Neuronal stem cell (in vitro differentiated cells): ENCODE results near the gene TMEM181.

ENCODE experiments used
- DNase-seq: peaks from one replicate; pipeline ENCODE4 v3.0.0-alpha.2; 2013; ENCODE audit warnings: low spot score
- H2AFZ ChIP-seq: one replicate; pipeline ENCODE4 v1.6.1; 2013; ENCODE audit warnings: mild to moderate bottlenecking, low read length, inconsistent platforms
- H2AK5ac ChIP-seq: 2 replicates; pipeline ENCODE4 v1.6.1; 2013; ENCODE audit warnings: low read depth, mild to moderate bottlenecking, inconsistent platforms, low read length, moderate library complexity, mixed read lengths
- H2BK120ac ChIP-seq: 2 replicates; pipeline ENCODE4 v1.6.1; 2013; ENCODE audit warnings: low read depth, mild to moderate bottlenecking, inconsistent platforms, low read length, moderate library complexity, mixed read lengths
- H2BK12ac ChIP-seq: one replicate; pipeline ENCODE4 v1.6.1; 2013; ENCODE audit warnings: low read length, inconsistent platforms
- H2BK15ac ChIP-seq: 2 replicates; pipeline ENCODE4 v1.6.1; 2013; ENCODE audit warnings: mild to moderate bottlenecking, low read length, inconsistent platforms, mixed read lengths
- H2BK5ac ChIP-seq: one replicate; pipeline ENCODE4 v1.6.1; 2013; ENCODE audit warnings: inconsistent platforms, mild to moderate bottlenecking, low read length, moderate library complexity
- H3K14ac ChIP-seq: one replicate; pipeline ENCODE4 v1.6.1; 2013; ENCODE audit warnings: low read length, inconsistent platforms
- H3K18ac ChIP-seq: 2 replicates; pipeline ENCODE4 v1.6.1; 2013; ENCODE audit warnings: low read length, inconsistent platforms
- H3K23ac ChIP-seq: 2 replicates; pipeline ENCODE4 v1.6.1; 2013; ENCODE audit warnings: low read depth, mild to moderate bottlenecking, mixed read lengths, low read length, inconsistent platforms; ENCODE audit not compliant: poor library complexity
- H3K27ac ChIP-seq: replicated peaks from 3 replicates; pipeline ENCODE4 v1.5.1; 2013; ENCODE audit warnings: low read length, inconsistent platforms
- H3K27me3 ChIP-seq, 3 experiments: 2 replicates each; pipeline ENCODE4 v1.6.1; 2013; ENCODE audit warnings: low read length in 3 of 3, mild to moderate bottlenecking in 2 of 3, inconsistent platforms in 1 of 3, low read depth in 1 of 3, mixed read lengths in 1 of 3, moderate library complexity in 1 of 3; ENCODE audit not compliant: control insufficient read depth in 3 of 3, insufficient read depth in 3 of 3
- H3K36me3 ChIP-seq, 2 donors: replicated peaks in 1 of 2; 2 replicates each; pipeline ENCODE4 v1.6.1; 2013; ENCODE audit warnings: low read length in 2 of 2; ENCODE audit not compliant: control insufficient read depth in 2 of 2, insufficient read depth in 2 of 2
- H3K4ac ChIP-seq: 2 replicates; pipeline ENCODE4 v1.6.1; 2013; ENCODE audit warnings: inconsistent platforms, mild to moderate bottlenecking, low read length, moderate library complexity
- H3K4me1 ChIP-seq, 2 donors: 1 replicate in 1 of 2; 2 replicates in 1 of 2; pipeline ENCODE4 v1.6.1; 2013; ENCODE audit warnings: low read length in 2 of 2, low read depth in 1 of 2; ENCODE audit not compliant: control insufficient read depth in 2 of 2, insufficient read depth in 1 of 2
- H3K4me2 ChIP-seq: one replicate; pipeline ENCODE4 v1.6.1; 2013; ENCODE audit warnings: mild to moderate bottlenecking, low read length, inconsistent platforms; ENCODE audit not compliant: insufficient read depth, poor library complexity, severe bottlenecking
- H3K4me3 ChIP-seq, 2 donors: 2 replicates each; pipeline ENCODE4 v1.5.1; 2013; ENCODE audit warnings: low read length in 2 of 2, mild to moderate bottlenecking in 2 of 2, inconsistent platforms in 1 of 2, moderate library complexity in 1 of 2
- H3K79me1 ChIP-seq: one replicate; pipeline ENCODE4 v1.6.1; 2013; ENCODE audit warnings: low read depth, mild to moderate bottlenecking, inconsistent platforms, low read length, moderate library complexity
- H3K9ac ChIP-seq: one replicate; pipeline ENCODE4 v1.6.1; 2013; ENCODE audit warnings: mild to moderate bottlenecking, low read depth, low read length, inconsistent platforms; ENCODE audit not compliant: poor library complexity
- H3K9me3 ChIP-seq, 2 donors: replicated peaks in 1 of 2; 2 replicates each; pipeline versions ENCODE3 to v1.6.1; 2013; ENCODE audit warnings: low read length in 2 of 2, mild to moderate bottlenecking in 2 of 2, inconsistent platforms in 1 of 2, low read depth in 1 of 2, mixed read lengths in 1 of 2, moderate library complexity in 1 of 2; ENCODE audit not compliant: control insufficient read depth in 2 of 2, insufficient read depth in 1 of 2
- H4K8ac ChIP-seq: one replicate; pipeline ENCODE4 v1.6.1; 2013; ENCODE audit warnings: low read depth, mild to moderate bottlenecking, inconsistent platforms, low read length, moderate library complexity
- H4K91ac ChIP-seq: one replicate; pipeline ENCODE4 v1.6.1; 2013; ENCODE audit warnings: low read length, low read depth, mild to moderate bottlenecking, inconsistent platforms; ENCODE audit not compliant: poor library complexity
- whole genome bisulfite sequencing, 2 donors: extraction: QIAGEN DNeasy Blood & Tissue Kit; methylation state at CpG; one replicate each; pipeline ENCODE4 v1.1.7; 2013; ENCODE audit warnings: missing lambda C conversion rate in 2 of 2, mixed read lengths in 1 of 2; ENCODE audit not compliant: insufficient read length in 2 of 2, insufficient replicate concordance in 1 of 2; ENCODE audit errors: extremely low coverage in 2 of 2; 5-methylcytosine and 5-hydroxymethylcytosine counted together

Gene TMEM181

DNA sequence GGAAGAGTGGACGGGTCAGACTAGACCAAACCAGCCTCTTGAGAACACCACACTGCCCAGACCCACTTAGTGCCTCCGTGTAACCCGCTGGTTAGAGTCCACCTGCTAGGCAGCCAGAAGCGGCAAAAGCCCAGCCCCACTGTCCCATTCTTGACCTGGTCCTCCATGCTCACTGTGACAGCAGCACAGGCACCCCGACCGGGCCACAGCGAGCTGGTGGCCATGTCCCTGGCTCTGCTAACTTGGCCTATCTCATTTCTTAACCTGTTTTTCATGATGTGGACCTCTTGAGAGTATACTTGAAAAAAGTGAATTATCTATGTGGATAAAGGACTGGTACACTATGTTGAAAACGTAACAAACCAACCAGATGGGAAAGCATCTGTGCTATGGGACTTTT, 44.9 kb upstream of the TMEM181 start:
- Histone ChIP-seq H2AK5ac (no peak overlapping the region), H3K9me3 (no peaks in the 10 kb centered on the region), H2AFZ (no peak overlapping the region), H3K4ac (no peak overlapping the region), H2BK15ac (no peak overlapping the region), H3K79me1 (no peaks in the 10 kb centered on the region), H3K23ac (no peak overlapping the region), H3K36me3 (peaks cover 0 to 18% of the 10 kb centered on the region in 2 donors), H3K27me3 (no peaks in the 10 kb centered on the region), H3K4me3 (no peak overlapping the region), H4K8ac (no peak overlapping the region), H3K14ac (no peak overlapping the region), H3K4me1 (peaks cover 3 to 14% of the 10 kb centered on the region in 2 donors), H4K91ac (no peak overlapping the region), H3K18ac (no peak overlapping the region), H2BK120ac (no peak overlapping the region), H2BK5ac (no peak overlapping the region), H3K27ac (no peak overlapping the region), H2BK12ac (no peak overlapping the region), H3K9ac (no peak overlapping the region), H3K4me2 (no peak overlapping the region)
- DNase-seq: no peak
- no CpG with 5 or more reads among the region's 8 CpGs for WGBS, 2 donors

DNA sequence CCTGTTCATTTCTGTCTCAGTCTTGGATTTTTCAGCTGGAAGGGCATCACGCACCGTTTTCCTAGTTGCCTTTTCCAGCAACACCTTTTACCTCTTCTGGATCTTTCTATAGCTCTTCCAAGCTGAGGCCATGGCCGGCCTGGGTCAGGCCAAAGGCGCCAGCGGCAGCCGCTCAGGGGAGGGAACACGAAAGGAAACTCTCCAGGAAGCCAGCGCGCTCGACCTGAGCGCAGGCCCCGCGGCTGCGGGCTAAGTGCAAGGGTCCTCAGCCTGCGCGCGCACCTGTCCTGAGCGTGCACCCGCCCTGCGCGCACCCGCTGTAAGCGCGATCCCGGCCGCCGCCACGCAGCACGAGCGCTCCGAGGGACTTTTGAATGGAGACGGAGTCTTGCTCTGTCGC, 43.8 kb upstream of the TMEM181 start:
- WGBS, 2 donors: no CpG with 5 or more reads among the region's 33 CpGs
- Histone ChIP-seq H3K4ac (no peak overlapping the region), H3K27ac (no peak overlapping the region), H2AFZ (no peak overlapping the region), H3K4me2 (no peak overlapping the region), H3K4me3 (no peak overlapping the region), H3K9ac (no peak overlapping the region), H2BK15ac (no peak overlapping the region), H2AK5ac (no peak overlapping the region), H2BK5ac (no peak overlapping the region), H3K36me3 (peaks cover 0 to 7% of the 10 kb centered on the region in 2 donors), H3K14ac (peak overlapping the region; percentile 40), H4K8ac (no peak overlapping the region), H3K27me3 (no peaks in the 10 kb centered on the region), H3K79me1 (no peaks in the 10 kb centered on the region), H2BK120ac (no peak overlapping the region), H3K9me3 (no peaks in the 10 kb centered on the region), H3K18ac (no peak overlapping the region), H3K4me1 (peaks cover 3 to 14% of the 10 kb centered on the region in 2 donors), H3K23ac (peak overlapping the region; percentile 8), H4K91ac (no peak overlapping the region), H2BK12ac (no peak overlapping the region)
- no peak for DNase-seq

DNA sequence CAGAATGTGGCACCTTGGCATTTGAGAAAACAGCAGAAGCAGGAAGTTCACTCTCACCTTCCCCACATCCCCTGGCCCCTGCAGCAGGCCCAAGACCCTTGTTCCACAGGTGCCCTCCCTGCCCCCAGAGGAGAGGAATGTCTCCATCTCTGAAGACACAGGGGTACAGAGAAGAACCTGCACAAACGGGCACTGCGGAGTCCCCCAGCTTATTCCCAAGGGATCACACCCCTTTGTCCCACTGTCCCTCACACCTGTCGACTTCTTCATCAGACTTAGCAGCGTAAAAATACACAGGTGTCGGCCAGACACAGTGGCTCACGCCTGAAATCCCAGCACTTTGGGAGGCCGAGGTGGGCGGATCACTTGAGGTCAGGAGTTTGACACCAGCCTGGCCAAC, 42.9 kb upstream of the TMEM181 start:
- WGBS, 2 donors: no CpG with 5 or more reads among the region's 8 CpGs
- H3K9ac ChIP-seq: no peak overlapping the region
- no peak overlapping the region for H3K4me3 ChIP-seq
- no peak overlapping the region for H3K18ac ChIP-seq
- no peak overlapping the region for H2AFZ ChIP-seq
- H2BK12ac ChIP-seq: no peak overlapping the region
- H3K4me1 ChIP-seq: peaks cover 3 to 14% of the 10 kb centered on the region in 2 donors
- no peak overlapping the region for H3K14ac ChIP-seq
- no peak overlapping the region for H3K4me2 ChIP-seq
- no peak overlapping the region for H2BK5ac ChIP-seq
- no peak overlapping the region for H2BK120ac ChIP-seq
- H3K27ac ChIP-seq: no peak overlapping the region
- H2AK5ac ChIP-seq: no peak overlapping the region
- peaks cover 0 to 4% of the 10 kb centered on the region in 2 donors for H3K36me3 ChIP-seq
- no peaks in the 10 kb centered on the region for H3K9me3 ChIP-seq
- H3K27me3 ChIP-seq: no peaks in the 10 kb centered on the region
- H3K23ac ChIP-seq: no peak overlapping the region
- no peak for DNase-seq
- no peak overlapping the region for H4K91ac ChIP-seq
- no peak overlapping the region for H3K4ac ChIP-seq
- H3K79me1 ChIP-seq: no peaks in the 10 kb centered on the region
- H2BK15ac ChIP-seq: no peak overlapping the region
- no peak overlapping the region for H4K8ac ChIP-seq

DNA sequence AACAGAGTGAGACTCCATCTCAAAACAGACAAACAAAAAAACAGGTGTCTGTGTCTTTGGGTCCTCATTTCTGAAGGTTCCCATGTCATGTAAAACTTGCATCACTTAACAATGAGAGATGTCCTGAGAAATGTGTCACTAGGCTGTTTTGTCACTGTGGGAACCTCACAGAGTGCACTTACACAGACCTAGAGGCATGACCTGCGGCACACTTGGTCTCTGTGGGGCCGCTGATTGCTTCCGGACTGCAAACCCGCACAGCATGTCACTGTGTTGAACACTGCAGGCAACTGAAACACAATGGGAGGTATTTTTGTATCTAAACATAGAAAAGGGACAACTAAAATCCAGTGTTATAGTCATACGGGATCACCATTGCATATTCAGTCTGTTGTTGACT, 42.3 kb upstream of the TMEM181 start:
- H3K14ac ChIP-seq: no peak overlapping the region
- no CpG with 5 or more reads among the region's 5 CpGs for WGBS, 2 donors
- no peak overlapping the region for H3K23ac ChIP-seq
- H2AFZ ChIP-seq: peak overlapping the region; percentile 79
- peaks cover 3 to 14% of the 10 kb centered on the region in 2 donors for H3K4me1 ChIP-seq
- no peak for DNase-seq
- H3K79me1 ChIP-seq: no peaks in the 10 kb centered on the region
- no peak overlapping the region for H2AK5ac ChIP-seq
- no peak overlapping the region for H2BK15ac ChIP-seq
- no peak overlapping the region for H3K27ac ChIP-seq
- H2BK5ac ChIP-seq: no peak overlapping the region
- H2BK12ac ChIP-seq: no peak overlapping the region
- no peak overlapping the region for H3K4me2 ChIP-seq
- no peaks in the 10 kb centered on the region for H3K9me3 ChIP-seq
- no peak overlapping the region for H3K18ac ChIP-seq
- no peak overlapping the region for H2BK120ac ChIP-seq
- no peaks in the 10 kb centered on the region for H3K27me3 ChIP-seq
- no peak overlapping the region for H3K9ac ChIP-seq
- H3K4ac ChIP-seq: no peak overlapping the region
- H4K8ac ChIP-seq: no peak overlapping the region
- H3K36me3 ChIP-seq: peaks cover 0 to 4% of the 10 kb centered on the region in 2 donors
- H4K91ac ChIP-seq: no peak overlapping the region
- H3K4me3 ChIP-seq: no peak overlapping the region
